Fibroblast of lung (primary cell): ENCODE results near the gene MTCH1. TPM values are rescaled to one million over a fixed set of nuclear protein-coding genes. Genes with fewer than 3 reads are reported as not detected.

Source experiments
- DNase-seq, 2 donors: peaks; one replicate each; pipeline versions ENCODE4 v3.0.0 to v3.0.0-alpha.2; 2010; ENCODE audit warnings: low read depth in 2 of 2
- H2AFZ ChIP-seq: 2 replicates; pipeline ENCODE4 v1.5.1; 2012; ENCODE audit warnings: low read length, control low read depth, inconsistent platforms
- H3K27ac ChIP-seq: 2 replicates; pipeline ENCODE4 v1.5.1; 2011; ENCODE audit warnings: low read length, control low read depth; ENCODE audit not compliant: insufficient read depth
- H3K27me3 ChIP-seq: 2 replicates; pipeline ENCODE4 v1.5.1; 2011; ENCODE audit warnings: mild to moderate bottlenecking, low read length; ENCODE audit not compliant: control insufficient read depth, insufficient read depth
- H3K36me3 ChIP-seq: 2 replicates; pipeline ENCODE4 v1.5.1; 2011; ENCODE audit warnings: low read length; ENCODE audit not compliant: control insufficient read depth, insufficient read depth
- H3K4me1 ChIP-seq: 2 replicates; pipeline ENCODE4 v1.5.1; 2011; ENCODE audit warnings: low read length; ENCODE audit not compliant: control insufficient read depth, insufficient read depth; ENCODE audit errors: extremely low read depth
- H3K4me2 ChIP-seq: 2 replicates; pipeline ENCODE4 v1.5.1; 2011; ENCODE audit warnings: low read length, control low read depth; ENCODE audit not compliant: insufficient read depth; ENCODE audit errors: extremely low read depth
- H3K4me3 ChIP-seq, 4 experiments: fragments of 200-600 bp in 1 of 4; sonication (generic) in 1 of 4; replicated peaks in 1 of 4; 2 replicates each; pipeline ENCODE4 v1.5.1; 2011 to 2016; ENCODE audit warnings: low read length in 4 of 4, low read depth in 3 of 4, mild to moderate bottlenecking in 3 of 4, control low read depth in 2 of 4, inconsistent platforms in 1 of 4, mixed read lengths in 1 of 4; ENCODE audit not compliant: insufficient read depth in 1 of 4; ENCODE audit errors: control extremely low read depth in 1 of 4
- H3K79me2 ChIP-seq: 2 replicates; pipeline ENCODE4 v1.5.1; 2012; ENCODE audit warnings: mild to moderate bottlenecking, low read length, inconsistent platforms; ENCODE audit not compliant: control insufficient read depth, insufficient read depth
- H3K9ac ChIP-seq: 2 replicates; pipeline ENCODE4 v1.5.1; 2011; ENCODE audit warnings: mild to moderate bottlenecking, low read length, control low read depth; ENCODE audit not compliant: insufficient read depth
- H3K9me3 ChIP-seq: 2 replicates; pipeline ENCODE4 v1.5.1; 2012; ENCODE audit warnings: low read depth, low read length; ENCODE audit not compliant: control insufficient read depth, insufficient read depth
- H4K20me1 ChIP-seq: 2 replicates; pipeline ENCODE4 v1.5.1; 2011; ENCODE audit warnings: low read length; ENCODE audit not compliant: control insufficient read depth, insufficient read depth; ENCODE audit errors: extremely low read depth
- EZH2 ChIP-seq: IDR thresholded peaks from 2 replicates; pipeline ENCODE4 v1.5.1; 2012; ENCODE audit warnings: low read length, control low read depth, mild to moderate bottlenecking; ENCODE audit errors: missing control alignments
- polyA plus RNA-seq, 2 donors: library from polyadenylated mRNA; depleted of rRNA in 1 of 2; stranded (reverse) in 1 of 2; unstranded in 1 of 2; fragments of >200 nt; gene quantifications; 2 replicates each; pipeline ENCODE4 v1.2.1, GENCODE V29; 2011 to 2012; ENCODE audit warnings: missing spikeins in 1 of 2
- total RNA-seq: library from RNA; depleted of rRNA; stranded (reverse); fragments of >200 nt; gene quantifications from 2 replicates; pipeline ENCODE4 v1.2.1, GENCODE V29; 2014
- TF ChIP-seq, protein P1 (sequence below), 2 donors: IDR thresholded peaks in 1 of 2; conservative IDR thresholded peaks in 1 of 2; 1 replicate in 1 of 2; 2 replicates in 1 of 2; pipeline ENCODE4 v1.5.1; 2011 to 2012; ENCODE audit warnings: low read length in 2 of 2, control low read depth in 1 of 2, inconsistent platforms in 1 of 2, low read depth in 1 of 2, mild to moderate bottlenecking in 1 of 2

The MTCH1 gene
- total and polyA plus RNA-seq, 2 donors (not counting 1 experiment from before 2014, with no cell fraction given), result 131 to 222 TPM

DNA sequence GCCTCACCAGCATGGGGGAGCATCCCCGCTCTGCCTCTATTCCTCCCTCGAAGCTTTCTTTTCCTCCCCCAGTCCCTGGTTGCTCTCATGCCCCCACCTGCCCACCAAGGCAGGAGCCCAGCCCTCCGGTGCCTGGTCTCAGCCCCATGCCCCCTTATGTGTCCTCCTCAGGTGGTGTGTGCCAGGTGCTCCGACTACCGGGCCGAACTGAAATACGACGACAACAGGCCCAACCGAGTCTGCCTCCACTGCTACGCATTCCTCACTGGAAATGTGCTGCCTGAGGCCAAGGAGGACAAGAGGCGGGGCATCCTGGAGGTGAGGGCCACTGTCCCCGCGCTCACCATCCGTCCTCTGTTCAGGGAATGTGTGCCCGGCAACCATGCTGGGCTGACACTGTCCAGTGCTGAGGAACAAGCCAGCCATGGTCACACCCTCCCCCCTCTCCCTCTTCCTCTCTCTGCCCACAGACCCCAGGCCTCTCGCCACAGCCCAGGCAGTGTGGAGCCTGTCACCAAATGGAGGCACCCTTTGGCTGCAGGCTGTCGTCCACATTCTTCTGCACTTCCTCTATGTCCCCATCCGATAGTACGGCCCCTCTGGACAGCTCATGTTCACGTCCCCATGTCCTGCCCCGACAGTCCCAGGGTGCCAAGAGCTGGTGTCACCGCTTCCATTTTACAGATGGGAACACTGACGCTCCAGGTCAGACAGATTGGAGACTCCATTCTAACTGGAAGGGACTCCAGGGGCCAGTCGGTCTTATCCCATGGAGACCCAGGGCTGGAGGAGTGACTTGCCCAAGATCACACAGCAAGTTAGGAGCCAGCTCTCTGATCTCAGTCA lies 39.8 kb upstream of the MTCH1 start:
- Histone ChIP-seq H3K9ac (no peak overlapping the region), H3K4me3 (no peak overlapping the region), H3K27me3 (no peaks in the 10 kb centered on the region), H3K36me3 (no peaks in the 10 kb centered on the region), H3K4me1 (peaks cover 4% of the 10 kb centered on the region), H3K27ac (no peak overlapping the region), H3K79me2 (no peaks in the 10 kb centered on the region), H4K20me1 (no peaks in the 10 kb centered on the region), H3K4me2 (no peak overlapping the region), H3K9me3 (no peaks in the 10 kb centered on the region), H2AFZ (no peak overlapping the region)
- no peak for DNase-seq
- TF ChIP-seq, protein P1, sequence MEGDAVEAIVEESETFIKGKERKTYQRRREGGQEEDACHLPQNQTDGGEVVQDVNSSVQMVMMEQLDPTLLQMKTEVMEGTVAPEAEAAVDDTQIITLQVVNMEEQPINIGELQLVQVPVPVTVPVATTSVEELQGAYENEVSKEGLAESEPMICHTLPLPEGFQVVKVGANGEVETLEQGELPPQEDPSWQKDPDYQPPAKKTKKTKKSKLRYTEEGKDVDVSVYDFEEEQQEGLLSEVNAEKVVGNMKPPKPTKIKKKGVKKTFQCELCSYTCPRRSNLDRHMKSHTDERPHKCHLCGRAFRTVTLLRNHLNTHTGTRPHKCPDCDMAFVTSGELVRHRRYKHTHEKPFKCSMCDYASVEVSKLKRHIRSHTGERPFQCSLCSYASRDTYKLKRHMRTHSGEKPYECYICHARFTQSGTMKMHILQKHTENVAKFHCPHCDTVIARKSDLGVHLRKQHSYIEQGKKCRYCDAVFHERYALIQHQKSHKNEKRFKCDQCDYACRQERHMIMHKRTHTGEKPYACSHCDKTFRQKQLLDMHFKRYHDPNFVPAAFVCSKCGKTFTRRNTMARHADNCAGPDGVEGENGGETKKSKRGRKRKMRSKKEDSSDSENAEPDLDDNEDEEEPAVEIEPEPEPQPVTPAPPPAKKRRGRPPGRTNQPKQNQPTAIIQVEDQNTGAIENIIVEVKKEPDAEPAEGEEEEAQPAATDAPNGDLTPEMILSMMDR (conservative IDR thresholded peaks at IDR 0.05 in 1 of 2, IDR thresholded peaks at IDR 0.05 in 1 of 2; ENCODE audit: low read depth in 1 of 2, low read length in 2 of 2), result no peak
- TF ChIP-seq EZH2, result no peak

DNA sequence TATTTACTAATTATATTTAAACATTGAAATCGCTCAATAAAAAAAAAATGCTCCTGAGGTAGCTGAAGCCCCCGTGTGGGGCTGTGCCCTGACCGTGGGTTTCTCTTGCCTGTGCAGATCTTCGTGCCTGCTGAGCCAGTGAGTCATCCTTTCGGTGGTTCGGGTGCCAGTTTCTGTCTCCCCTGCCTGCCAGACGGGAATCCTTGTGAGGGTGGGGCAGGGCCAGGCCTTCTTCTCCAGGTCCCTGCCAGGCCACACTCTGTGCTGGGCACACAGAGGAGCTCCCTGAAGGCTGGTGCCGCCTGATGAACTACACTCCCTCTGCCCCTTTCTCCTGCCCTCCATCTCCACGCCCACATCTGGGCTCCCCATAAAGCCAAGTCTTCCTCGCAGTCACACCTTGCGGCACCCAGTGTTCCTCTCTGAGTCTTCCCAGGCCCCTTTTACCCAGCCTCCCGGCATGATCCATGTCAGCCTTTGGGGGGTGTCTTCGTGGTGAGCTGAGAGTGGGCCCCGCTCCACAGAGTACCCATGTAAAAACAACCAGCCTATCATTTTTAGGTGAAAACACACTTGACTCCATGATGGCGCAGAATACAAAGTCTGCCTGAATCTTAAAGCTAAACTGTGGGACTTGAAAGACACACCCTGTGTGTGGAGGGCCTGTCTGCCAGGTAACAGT lies 38.8 kb upstream of the MTCH1 start:
- no peaks in the 10 kb centered on the region for H3K36me3 ChIP-seq
- no peaks in the 10 kb centered on the region for H3K79me2 ChIP-seq
- H3K27me3 ChIP-seq, result no peaks in the 10 kb centered on the region
- H3K9ac ChIP-seq, result no peak overlapping the region
- peak in 1 of 2 donors; percentile 51 for DNase-seq
- H3K4me1 ChIP-seq, result peaks cover 4% of the 10 kb centered on the region
- TF ChIP-seq EZH2, result no peak
- TF ChIP-seq, protein P1 (conservative IDR thresholded peaks at IDR 0.05 in 1 of 2, IDR thresholded peaks at IDR 0.05 in 1 of 2; ENCODE audit: low read depth in 1 of 2, low read length in 2 of 2), result no peak
- H4K20me1 ChIP-seq, result no peaks in the 10 kb centered on the region
- no peak overlapping the region for H3K27ac ChIP-seq
- H3K9me3 ChIP-seq, result no peaks in the 10 kb centered on the region
- no peak overlapping the region for H2AFZ ChIP-seq
- H3K4me2 ChIP-seq, result no peak overlapping the region
- no peak overlapping the region for H3K4me3 ChIP-seq

DNA sequence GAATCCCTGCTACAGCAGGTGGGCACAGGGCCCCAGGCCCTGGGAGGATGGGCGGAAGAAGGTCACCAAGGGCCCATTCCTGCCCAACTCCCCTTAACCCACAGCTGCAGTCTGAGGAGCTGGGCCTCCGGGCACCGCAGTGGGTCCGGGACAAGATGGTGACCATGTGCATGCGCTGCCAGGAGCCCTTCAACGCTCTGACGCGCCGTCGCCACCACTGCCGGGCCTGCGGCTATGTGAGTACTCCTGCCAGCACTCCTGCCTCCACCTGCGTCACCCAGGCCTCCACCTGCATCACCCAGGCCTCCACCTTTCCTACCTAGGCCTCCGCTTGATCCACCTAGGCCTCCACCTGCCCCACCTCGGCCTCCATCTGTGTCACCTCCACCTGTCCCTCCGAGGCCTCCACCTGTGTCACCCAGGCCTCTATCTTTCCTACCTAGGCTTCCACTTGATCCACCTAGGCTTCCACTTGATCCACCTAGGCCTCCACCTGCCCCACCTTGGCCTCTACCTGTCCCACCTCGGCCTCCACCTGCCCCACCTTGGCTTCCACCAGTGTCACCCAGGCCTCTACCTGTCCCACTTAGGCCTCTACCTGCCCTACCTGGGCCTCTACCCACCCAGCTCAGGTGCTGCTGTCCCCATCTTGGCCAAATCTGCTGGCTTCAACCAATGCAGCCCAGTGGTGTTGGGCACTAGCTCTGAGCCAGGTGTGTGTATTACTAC lies 36.3 kb upstream of the MTCH1 start:
- Histone ChIP-seq H3K79me2 (no peaks in the 10 kb centered on the region), H3K36me3 (no peaks in the 10 kb centered on the region), H3K4me1 (peaks cover 7% of the 10 kb centered on the region), H2AFZ (no peak overlapping the region), H3K9ac (no peak overlapping the region), H3K9me3 (no peaks in the 10 kb centered on the region), H4K20me1 (no peaks in the 10 kb centered on the region), H3K4me2 (no peak overlapping the region), H3K27me3 (no peaks in the 10 kb centered on the region), H3K4me3 (no peak overlapping the region), H3K27ac (no peak overlapping the region)
- TF ChIP-seq, protein P1 (conservative IDR thresholded peaks at IDR 0.05 in 1 of 2, IDR thresholded peaks at IDR 0.05 in 1 of 2; ENCODE audit: low read depth in 1 of 2, low read length in 2 of 2), result no peak
- no peak for TF ChIP-seq EZH2
- DNase-seq, result no peak
